HG02938 (cell line): Measurements from ENCODE around the gene AGAP5.
"Not testable (repeated sequence)": the region's sequence is repeated elsewhere in the genome, so short reads cannot be mapped to it uniquely, and the experiment has no call there.

ENCODE experiments used
- ATAC-seq: cut with Tn5 transposase; IDR thresholded peaks from one replicate; pipeline ENCODE4 v1.9.1; 2021; ENCODE audit warnings: mild to moderate bottlenecking, moderate library complexity; ENCODE audit not compliant: unreplicated experiment

AGAP5 gene

DNA sequence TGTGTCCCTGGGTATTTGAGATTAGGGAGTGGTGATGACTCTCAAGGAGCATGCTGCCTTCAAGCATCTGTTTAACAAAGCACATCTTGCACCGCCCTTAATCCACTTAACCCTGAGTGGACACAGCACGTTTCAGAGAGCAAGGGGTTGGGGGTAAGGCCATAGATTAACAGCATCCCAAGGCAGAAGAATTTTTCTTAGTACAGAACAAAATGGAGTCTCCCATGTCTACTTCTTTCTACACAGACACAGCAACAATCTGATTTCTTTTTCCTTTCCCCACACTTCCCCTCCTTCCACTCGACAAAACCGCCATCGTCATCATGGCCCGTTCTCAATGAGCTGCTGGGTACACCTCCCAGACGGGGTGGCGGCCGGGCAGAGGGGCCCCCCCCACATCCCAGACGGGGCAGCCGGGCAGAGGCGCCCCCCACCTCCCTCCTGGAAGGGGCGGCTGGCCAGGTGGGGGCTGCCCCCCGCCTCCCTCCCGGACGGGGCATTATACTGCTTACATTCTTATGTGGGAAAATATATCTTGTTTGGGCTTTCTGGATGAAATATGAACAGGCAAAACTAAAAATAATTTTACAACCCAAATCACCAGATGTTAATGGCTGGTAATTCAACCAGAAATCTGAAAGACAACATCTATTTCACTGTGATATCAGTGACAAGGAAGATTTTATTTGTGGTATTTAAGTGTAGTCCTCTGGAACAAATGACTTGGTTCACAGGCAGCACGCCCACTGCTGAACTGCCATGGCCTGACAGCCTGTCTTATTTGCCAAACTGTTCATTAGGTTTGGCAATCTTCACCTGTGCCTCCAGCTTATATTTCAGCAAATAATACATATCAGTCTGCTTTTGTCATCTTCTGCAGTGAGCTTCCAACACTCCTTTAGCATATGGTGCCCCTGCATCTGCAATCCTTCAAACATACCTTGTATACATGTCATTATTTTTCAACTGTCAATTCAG lies 17.6 kb upstream of the AGAP5 start:
- not testable (repeated sequence) for ATAC-seq

DNA sequence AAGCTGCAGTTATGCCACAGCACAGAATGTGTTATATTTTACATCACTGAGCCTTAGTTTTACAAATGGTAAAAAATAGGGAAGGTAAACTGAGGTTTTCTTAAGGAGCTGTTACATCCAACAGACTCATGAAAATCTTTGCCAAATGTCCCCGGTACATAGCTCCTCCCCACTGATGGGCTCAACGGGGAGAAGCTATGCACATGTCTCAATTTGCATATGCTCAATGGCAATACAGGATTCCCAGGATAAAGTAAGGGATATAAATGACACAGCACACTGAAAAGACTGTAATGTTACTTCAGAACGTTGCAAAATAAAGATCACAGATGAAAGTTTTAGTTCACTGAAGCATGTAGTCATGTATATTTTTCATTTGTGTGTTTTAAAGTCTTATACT lies 16.6 kb upstream of the AGAP5 start:
- ATAC-seq = not testable (repeated sequence)

DNA sequence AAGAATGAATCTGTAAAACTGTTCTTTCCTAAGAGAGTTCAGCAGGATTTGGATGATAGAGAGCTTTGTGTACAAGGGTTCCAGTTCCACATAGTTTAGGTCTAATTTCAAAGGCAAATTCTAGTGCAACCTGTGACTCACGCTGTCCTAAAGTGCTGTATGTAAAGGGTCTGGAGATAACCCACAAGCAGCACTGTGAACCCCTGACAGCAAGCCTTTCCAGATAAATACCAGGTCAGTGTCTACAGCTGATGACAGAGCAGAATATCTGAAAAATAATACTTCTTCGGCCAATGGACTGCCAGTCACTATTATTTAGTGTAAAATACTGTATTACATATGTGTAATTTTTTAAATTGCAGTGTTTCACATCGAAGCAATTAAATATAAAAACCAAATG lies 16.0 kb upstream of the AGAP5 start:
- not testable (repeated sequence) for ATAC-seq

DNA sequence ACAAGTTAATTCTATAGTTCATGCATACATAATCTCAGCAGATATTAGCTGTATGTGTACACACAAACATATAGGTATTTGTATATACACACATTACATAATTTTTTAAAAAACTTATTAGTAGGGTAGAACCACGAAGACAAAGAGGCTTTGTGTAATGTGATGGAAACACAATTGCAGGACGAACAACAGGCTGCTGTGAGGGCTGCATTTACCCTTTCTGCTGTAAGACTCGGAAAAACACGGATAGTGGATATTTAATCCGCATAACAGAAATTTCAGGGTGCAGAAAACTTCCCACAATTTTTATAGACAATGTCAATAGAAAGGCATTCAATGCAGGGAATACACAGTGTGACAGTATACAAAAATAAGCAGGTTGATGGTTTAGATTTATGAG lies 13.8 kb upstream of the AGAP5 start:
- ATAC-seq = not testable (repeated sequence)

DNA sequence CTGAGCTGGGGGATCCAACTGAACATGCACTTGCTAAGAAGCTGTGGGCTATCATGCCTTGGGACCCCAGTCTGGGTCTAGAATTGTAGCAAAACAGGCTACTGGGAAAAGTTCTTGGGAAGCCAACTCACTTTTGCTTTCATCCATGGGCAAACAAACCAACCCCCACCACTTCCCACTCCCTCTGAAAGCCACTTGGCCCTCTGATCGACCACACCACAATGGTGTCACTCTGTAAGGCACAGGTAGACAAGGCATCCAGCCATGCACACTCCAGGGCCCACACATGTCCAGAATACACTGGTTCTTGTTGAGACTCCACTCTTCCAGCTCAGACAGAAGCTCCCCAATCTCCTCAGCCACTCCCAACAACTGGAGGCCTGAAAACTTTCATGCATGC lies 10.2 kb upstream of the AGAP5 start:
- ATAC-seq = not testable (repeated sequence)

DNA sequence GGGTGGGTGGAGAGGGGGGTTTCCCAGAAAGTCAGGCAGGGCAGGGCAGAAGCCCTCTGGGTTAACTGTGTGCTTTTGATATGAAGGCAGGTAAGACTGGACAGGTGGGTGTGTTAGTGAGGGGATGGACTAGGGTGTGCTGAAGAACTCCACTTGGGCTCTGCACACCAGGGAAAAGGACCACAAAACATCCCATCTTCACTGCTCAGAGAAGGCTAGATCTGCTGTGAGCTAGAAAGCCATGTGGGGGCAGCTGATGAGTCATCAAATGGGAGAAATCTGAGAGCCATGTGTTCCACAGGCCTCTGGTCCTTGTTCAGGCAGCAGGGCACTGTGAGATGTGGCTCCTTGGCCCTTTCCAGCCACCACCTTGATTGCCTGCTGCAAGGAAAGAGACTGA lies 9.7 kb upstream of the AGAP5 start:
- not testable (repeated sequence) for ATAC-seq

DNA sequence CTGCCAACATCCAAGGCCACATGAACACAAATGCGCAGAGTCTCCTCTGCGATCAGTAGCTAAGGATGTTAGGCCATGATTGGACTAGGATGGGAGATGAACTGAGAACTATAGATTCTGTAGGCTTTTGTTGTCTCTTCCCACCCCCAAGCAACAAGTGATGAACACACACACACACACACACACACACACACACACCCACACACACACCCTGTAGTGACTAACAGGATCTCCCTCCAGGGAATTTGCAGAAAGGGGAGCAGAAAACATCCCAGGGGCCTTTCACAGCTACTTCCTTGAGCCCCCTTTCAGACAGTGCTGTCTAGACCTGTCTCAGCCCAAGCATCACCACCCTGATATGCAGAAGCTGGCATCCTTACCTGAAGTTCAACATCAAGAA lies 8.6 kb upstream of the AGAP5 start:
- ATAC-seq = not testable (repeated sequence)

DNA sequence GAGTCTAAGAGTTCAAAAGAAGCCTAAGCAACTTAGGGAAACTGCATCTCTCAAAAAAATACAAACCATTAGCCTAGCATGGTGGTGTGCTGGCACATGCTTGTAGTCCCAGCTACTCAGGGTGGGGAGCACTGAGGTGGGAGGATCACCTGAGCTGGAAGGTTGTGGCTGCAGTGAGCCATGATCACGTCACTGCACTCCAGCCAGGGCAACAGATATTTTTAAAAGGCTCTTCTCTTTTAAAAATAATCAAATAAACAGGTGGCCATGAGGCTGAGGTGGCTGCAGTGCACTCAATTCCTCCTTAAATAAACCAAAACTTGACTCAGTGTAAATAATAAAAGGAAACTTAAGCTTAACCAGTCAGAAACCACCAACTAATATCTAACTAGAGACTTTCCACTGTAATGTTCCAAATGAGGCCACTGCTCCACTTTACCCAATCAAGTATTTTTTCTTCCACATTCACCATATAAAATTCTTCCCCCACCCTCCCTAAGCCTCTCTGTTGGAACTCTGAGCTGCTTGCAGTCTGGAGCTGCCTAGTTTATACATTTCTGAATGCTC lies 7.7 kb upstream of the AGAP5 start:
- not testable (repeated sequence) for ATAC-seq

DNA sequence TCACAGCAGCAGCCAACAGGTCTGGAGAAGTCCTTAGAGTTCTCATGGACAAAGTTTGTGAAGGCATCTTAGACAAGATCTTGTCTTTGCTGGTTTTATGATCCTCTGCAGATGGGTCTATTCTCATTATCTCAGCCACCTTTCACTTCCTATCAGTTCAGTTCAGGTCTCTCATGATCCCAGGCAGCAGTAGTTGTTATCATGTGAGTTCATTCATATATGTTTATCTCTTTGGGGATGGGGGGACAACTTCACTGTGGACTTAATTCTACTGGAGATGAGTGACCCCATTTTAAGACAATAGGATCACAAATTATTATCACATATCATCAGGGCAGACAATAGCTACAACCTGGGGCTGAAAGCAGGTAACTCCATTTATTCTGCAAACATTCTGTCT lies 6.0 kb upstream of the AGAP5 start:
- not testable (repeated sequence) for ATAC-seq

DNA sequence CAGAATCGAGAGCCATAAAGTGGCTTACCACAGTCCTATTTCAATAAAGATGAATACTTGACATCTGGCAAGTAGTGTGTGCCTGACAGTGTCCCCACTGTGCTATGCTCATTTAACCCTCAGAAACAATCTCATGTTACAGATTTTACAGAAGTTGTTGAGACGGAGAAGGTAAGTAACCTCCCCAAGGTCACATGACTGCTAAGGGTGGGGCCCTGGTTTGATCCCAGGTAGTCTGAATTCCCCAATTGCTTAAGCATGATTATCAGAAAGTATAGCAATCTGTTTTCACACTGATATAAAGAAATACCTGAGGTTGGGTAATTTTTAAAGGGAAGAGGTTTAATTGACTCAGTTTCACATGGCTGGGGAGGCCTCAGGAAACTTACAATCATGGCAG lies 910 bp upstream of the AGAP5 start:
- not testable (repeated sequence) for ATAC-seq

DNA sequence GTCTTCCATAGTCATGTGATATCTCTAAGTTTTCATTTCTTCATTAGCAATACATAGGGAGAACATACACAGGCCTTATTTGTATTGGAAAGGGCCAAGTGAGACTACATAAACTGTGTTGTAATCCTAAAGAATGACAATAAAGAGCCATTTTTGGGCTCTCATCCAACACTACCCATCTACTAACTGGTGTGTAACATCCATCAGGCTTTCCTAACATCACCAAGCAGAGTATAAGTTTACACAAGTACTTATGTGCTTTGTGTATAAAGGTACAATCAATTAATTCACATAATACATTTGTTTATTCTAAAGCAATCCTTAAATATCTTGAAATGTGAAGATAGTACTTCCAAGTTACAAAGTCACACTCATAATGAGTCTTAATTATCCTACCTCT lies 2.6 kb downstream of the AGAP5 start:
- ATAC-seq = not testable (repeated sequence)

DNA sequence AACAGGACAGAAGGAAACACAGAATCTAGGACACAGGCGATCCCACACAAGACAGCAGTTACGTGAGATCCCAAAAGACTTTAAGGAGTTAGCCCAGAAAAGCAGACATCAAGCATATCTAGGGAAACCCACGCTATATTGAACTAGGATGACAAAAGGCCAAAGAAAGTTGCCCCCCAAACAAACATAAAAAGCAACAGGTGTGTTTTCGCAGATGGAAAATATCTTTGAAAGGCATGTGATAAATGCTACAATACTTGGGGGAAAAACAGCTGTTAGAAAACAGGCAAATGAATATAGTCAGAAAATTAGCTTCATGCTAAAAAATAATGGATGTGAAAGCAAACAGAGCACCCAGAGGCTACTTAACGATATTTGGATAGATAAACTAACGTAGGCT lies 7.2 kb downstream of the AGAP5 start:
- ATAC-seq = not testable (repeated sequence)

DNA sequence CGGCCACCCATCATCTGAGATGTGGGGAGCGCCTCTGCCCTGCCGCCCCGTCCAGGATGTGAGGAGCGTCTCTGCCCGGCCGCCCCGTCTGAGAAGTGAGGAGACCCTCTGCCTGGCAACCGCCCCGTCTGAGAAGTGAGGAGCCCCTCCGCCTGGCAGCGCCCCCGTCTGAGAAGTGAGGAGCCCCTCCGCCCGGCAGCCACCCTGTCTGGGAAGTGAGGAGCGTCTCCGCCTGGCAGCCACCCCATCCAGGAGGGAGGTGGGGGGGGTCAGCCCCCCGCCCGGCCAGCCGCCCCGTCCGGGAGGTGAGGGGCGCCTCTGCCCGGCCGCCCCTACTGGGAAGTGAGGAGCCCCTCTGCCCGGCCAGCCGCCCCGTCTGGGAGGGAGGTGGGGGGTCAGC lies 8.3 kb downstream of the AGAP5 start:
- ATAC-seq = not testable (repeated sequence)

DNA sequence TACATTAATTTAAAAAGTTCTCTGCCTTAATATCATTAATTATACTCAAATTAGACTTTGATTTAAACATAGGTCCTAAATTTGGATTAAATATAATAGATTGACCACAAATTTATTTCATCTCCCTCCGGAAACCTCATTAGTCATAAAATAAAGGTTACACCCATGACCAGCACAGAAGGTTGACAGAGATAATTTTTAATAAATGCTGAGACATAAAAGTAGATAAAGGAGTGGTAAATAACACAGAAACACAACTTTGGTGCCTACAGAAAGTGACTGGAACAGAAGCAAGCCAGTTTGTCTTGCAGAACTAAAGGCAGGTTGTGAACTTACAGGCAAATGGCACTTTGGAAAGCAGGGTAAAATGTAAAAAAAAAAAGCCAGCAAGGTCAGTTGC lies 10.3 kb downstream of the AGAP5 start:
- ATAC-seq = not testable (repeated sequence)

DNA sequence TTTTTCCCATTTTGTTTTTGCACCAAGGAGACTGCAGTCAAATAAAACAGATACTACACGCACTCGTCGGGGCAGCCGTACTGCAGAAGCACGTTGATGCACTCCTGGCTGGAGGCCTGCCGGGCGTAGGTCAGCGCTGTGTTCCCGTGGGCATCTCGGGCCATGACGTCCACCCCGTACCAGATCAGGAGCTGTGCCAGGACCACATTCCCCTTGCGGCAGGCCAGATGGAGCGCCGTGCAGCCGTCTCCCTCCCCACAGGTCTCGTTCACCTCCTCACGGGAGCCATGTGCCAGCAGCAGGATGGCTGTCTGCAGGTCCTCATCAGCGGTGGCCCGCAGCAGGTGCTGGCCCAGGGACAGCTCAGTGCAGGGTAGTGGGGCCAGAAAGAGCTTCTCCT lies 23.4 kb downstream of the AGAP5 start:
- not testable (repeated sequence) for ATAC-seq

DNA sequence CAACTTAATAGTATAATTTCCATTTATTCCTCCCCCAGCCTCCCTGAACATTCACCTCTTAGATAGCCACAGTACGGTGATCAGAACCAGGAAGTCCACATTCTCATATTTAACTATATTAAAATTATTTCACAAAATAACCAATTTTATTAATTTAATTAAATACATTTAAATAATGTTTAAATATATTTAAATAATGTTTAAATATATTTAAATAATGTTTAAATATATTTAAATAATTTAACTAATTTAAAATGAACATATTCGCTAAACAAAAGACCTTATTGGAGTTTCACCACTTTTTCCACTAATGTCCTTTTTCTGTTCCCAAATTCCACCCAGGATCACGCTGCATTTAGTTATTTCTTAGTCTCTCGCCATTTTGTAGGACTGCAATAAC lies 29.5 kb downstream of the AGAP5 start:
- not testable (repeated sequence) for ATAC-seq

DNA sequence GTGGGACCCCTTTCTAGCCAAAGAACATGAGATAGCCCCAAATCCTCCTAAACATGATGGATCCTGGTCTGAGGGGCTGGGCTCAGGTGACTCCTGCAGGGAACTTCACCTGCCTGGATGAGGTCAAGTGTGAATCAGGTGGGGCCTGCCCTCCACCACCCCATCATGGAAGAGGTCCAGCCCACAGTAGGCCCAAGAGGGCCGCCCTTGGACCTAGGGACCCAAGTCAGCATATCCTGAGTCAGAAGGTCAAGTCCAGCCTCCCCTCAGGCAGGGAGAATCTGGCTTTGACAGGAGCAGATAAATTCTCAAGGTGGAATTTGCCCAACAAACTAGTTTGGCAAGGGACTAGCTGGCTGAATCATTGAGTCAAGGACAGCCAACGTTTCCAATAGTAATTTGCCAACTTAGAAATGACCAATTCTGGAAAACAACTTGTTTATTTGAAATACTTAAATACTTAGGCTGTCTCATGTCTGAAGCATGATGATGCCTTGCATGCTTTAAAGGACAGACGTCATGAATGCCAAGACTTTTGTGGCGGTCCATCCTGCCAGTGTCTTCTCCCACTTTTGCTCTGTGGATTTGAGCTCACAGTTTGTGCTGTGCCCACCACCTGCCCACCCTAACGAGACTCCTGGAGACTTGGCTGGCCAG lies 31.6 kb downstream of the AGAP5 start:
- ATAC-seq = not testable (repeated sequence)

DNA sequence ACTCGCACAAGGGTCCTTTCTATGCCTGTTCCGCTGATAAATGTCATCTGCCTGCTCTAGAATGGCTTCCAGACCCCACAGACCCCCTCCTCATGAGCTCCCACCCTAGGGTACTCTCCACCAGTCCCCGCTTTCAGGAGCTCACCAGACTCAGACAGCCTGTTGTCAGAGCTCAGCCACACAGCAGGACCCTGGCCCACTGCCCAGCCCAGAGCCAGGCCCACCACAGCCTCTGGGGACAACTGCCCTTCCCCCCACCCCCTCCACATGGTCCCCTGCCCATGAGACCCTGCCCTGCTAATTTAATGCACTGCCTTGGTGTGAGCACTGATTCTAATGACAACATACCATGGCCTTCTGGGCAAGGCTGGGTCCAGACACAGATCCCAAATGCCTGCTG lies 32.3 kb downstream of the AGAP5 start:
- not testable (repeated sequence) for ATAC-seq

DNA sequence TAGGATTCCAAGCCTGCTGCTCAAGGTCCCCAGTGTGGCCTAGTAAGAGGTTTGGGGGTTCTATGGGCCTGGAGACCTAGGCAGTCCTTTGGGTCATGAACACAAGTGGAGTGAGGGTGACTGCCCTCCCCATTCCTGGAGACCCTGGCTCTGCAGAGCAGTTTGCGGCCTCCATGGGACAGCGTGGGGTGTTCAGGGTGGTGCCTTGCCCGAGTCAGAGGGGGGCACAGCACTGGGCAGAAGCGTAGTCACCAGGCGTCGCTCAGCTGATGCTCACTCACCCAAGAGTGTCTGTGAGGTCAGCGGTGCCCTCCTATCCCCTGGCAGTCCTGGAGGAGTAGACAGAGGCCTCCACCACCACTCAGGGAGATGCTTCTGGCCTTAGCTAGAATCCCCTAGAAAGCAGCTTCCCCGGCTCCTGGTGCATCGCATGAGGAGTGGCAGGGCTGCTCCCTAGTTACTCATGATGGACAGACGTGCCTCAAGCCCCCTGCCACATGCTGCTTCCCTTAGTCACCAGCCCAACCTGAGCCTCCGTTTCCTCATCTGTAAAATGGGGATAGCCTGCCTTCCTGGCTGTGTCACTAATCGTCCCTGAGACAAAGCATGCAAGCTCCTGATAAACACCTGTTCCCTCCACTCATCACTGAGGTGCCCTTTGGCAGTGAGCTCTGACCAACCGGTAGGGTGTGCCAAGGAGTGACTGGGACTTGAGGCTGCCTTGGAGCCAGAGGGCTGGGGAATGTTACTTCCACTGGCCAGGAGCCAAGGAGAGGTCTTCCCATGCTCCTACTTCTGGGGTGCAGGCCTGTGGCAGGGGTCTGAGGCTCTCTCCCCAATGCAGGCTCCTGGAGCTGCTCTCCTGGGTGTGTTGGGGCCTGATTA lies 33.5 kb downstream of the AGAP5 start:
- ATAC-seq = not testable (repeated sequence)

DNA sequence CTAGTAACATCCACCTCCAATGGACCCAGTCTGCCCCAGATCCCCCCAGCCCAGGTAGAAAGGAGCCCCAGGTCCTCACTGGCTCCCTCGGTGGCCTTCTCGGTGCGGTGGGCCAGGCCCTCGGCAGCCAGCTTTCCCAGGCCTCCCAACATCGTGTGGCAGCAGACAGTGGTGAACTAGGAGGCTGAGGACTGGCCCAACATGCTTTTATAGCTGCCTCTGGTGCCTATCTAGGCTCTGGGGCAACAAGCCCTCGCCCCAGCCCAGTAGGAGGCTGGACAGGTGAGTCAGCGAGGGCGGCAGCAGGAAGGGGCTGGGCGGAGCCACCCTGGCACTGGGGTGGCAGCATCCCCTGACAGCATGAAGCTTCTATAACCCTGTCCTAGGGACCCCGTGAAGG lies 34.3 kb downstream of the AGAP5 start:
- not testable (repeated sequence) for ATAC-seq

DNA sequence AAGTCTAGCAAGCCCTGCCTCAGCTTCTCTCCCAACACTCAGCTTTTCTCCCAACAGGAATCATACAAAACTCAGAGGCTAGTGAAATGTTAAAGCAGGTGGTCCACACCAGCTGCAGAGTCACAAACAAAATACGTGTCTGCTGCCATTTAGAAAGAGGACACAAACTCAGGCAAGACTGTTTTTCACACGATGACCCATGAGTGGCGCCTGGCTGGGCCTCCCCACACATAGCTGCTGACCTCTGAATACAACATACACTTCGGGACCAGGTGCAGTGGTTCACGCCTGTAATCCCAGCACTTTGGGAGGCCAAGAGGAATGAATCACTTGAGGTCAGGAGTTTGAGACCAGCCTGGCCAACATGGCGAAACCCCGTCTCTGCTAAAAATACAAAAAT lies 35.2 kb downstream of the AGAP5 start:
- not testable (repeated sequence) for ATAC-seq
